CD4-positive, alpha-beta T cell treated with Interleukin-1 beta for 1 hour (primary cell): ENCODE results near the gene CHD9.
A peak's percentile ranks its signal among the peaks of the same experiment; 100 is the strongest.
"Not testable (repeated sequence)": the region's sequence is repeated elsewhere in the genome, so short reads cannot be mapped to it uniquely, and the experiment has no call there.

Experiments
- DNase-seq, 2 donors: peaks; one replicate each; pipeline ENCODE4 v3.0.0-alpha.2; 2020 to 2022

CHD9 gene, protein sequence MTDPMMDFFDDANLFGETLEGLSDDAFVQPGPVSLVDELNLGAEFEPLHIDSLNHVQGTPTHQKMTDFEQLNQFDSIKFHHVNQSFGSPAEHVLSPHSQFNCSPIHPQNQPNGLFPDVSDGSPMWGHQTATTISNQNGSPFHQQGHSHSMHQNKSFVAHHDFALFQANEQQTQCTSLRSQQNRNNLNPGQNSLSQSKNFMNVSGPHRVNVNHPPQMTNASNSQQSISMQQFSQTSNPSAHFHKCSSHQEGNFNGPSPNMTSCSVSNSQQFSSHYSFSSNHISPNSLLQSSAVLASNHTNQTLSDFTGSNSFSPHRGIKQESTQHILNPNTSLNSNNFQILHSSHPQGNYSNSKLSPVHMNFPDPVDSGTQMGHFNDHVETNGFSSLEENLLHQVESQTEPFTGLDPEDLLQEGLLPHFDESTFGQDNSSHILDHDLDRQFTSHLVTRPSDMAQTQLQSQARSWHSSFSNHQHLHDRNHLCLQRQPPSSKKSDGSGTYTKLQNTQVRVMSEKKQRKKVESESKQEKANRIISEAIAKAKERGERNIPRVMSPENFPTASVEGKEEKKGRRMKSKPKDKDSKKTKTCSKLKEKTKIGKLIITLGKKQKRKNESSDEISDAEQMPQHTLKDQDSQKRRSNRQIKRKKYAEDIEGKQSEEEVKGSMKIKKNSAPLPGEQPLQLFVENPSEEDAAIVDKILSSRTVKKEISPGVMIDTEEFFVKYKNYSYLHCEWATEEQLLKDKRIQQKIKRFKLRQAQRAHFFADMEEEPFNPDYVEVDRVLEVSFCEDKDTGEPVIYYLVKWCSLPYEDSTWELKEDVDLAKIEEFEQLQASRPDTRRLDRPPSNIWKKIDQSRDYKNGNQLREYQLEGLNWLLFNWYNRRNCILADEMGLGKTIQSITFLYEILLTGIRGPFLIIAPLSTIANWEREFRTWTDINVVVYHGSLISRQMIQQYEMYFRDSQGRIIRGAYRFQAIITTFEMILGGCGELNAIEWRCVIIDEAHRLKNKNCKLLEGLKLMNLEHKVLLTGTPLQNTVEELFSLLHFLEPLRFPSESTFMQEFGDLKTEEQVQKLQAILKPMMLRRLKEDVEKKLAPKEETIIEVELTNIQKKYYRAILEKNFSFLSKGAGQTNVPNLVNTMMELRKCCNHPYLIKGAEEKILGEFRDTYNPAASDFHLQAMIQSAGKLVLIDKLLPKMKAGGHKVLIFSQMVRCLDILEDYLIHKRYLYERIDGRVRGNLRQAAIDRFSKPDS (N-terminal part only)

GRCh38 chr16:53054670-53055485 is at the start of gene CHD9:
TSS of gene CHD9 (plus strand) at chr16:53054991. CDS start at chr16:53156090, 101,099 bp downstream.
- peak; percentile 76 to 78 for DNase-seq

DNA sequence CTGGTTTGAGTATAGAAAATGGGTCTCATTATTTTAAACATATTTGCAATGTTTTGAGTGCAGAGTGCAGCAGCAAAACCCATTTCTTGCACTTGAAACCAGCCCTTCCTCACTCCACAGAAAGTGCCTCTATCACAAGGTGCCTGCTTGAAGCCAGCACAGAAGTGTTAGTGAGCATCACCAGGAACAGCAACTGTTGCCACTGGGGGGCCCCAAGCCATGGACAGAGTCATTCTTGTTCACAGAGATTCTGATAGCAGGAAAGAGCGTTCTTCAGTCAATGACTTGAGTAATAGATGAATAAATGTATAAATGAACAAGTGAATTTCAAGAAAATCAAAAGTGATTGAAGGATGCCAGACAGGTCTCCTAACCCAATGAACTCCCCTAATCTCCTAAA is 47.7 kb upstream of the CHD9 start:
- DNase-seq, result no peak

- DNase-seq, result no peak
These were observed 40.5 kb upstream of the CHD9 start for GRCh38 chr16:53014287-53014686.

GRCh38 chr16:53018834-53019416 is 35.9 kb upstream of the CHD9 start:
- no peak for DNase-seq

DNA sequence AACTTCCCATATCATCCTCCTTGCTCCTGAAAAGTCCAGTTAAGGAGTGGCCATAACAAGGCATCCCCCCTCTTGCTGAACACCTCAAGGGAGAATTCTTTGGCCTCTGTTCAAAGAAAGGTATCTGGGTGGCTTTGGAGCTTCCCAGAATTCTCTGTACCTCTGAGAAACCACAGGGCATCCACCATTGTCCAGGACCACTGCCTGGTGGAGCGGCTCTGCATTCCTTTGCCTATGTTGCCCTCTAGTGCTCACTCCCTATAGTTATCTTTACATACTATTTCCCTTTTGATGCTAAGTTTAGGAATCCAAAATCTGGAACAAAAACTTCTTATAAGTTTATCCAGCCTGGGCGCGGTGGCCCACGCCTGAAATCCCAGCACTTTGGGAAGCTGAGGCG is 32.4 kb upstream of the CHD9 start:
- no peak for DNase-seq

GRCh38 chr16:53024045-53024444 is 30.7 kb upstream of the CHD9 start:
- DNase-seq, result no peak

GRCh38 chr16:53029971-53030370 is 24.8 kb upstream of the CHD9 start:
- no peak for DNase-seq

DNA sequence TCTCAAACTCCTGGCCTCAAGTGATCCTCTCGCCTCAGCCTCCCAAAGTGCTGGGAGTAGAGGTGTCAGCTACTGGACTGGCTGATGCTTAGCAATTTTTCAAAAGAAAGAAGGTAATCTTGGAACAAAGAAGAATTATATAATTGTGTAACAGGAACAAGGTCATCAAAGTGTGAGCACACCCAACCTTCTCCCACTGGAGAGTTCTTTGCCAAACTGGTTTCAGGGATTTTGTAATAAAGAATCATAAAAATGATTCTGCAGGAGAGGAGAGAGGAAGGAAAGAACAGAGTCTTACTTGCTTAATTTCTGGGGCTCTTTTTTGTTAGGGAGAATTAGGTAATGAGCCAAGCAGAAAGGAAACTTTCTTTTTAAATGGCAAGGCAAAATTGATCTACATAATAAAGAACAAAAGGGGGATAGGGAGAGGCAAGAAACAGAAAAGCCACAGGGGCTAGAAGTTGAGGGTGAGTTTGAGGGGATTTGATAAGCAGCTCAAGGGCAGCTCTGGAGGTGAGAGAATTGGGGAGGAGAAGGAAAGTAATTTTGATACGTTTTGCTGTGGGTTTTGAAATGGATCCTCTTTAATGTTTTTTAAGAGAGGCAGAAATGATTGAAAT is 23.4 kb upstream of the CHD9 start:
- no peak for DNase-seq

- DNase-seq, result no peak
These were observed 20.5 kb upstream of the CHD9 start for GRCh38 chr16:53034306-53034705.

DNA sequence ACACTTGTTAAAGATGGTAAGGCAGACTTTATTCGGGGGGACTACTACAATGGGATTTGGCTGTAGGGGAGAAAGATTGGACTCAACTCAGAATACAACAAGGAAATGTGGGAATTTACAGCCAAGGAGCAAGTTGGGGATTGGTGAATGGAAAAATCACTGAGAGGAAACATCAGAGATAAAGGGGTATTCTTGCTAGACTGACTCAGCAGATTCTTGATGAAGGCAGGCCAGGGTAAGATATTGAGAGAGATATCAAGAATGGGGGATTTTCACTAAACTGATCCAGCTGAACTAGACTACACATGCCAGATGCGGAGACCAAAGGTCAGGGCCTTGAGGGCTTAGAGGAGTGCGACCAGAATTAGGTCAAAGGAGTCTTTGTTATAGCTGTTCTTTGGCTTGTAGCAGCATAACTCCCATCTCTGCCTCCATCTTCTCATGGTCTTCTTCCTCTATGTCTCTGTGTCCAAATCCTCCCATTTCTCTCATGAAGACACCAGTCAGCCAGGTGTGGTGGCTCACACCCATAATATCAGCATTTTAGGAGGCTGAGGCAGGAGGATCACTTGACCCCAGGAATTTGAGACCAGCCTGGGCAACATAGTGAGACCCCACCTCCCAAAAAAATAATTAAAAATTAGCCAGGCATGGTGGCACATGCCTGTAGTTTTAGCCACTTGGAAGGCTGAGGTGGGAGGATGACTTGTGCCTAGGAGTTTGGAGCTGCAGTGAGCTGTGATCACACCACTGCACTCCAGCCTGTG is 19.4 kb upstream of the CHD9 start:
- no peak for DNase-seq

DNA sequence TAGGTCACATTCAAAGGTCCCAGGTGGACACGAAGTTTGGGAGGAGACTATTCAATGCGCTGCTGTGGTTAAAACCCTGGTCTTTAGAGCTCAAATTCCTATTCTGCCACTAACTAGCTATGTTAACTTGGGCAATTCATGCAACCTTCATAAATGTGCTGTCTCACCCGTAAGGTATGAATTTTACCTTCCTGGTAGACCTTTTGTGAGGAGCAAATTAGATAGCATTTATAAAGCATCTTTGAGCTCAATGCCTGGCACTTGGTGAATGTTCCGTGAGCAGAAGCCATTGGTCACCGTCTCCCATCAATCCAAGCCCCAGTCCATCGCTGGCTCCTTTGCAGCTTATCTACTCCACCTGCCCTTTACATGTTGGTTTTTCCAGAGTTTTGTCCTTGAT is 18.7 kb upstream of the CHD9 start:
- no peak for DNase-seq

DNA sequence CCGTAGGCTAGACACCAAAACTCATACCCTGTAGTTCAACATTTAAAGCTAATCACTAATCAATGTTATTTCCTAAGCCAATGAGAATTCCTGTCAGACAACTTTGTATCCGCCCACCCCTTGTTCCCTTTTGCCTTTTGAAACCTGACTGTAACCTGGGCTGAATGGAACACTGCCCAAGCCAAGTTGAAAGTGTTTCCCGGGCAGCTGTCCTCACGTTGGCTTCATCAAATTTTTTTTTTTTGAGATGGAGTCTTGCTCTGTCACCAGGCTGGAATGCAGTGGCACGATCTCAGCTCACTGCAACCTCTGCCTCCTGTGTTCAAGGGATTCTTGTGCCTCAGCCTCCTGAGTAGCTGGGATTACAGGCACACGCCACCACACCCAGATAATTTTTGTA is 18.1 kb upstream of the CHD9 start:
- not testable (repeated sequence) for DNase-seq

- DNase-seq, result no peak
These were observed 14.0 kb upstream of the CHD9 start for GRCh38 chr16:53040788-53041187.

GRCh38 chr16:53041320-53042051 is 13.3 kb upstream of the CHD9 start:
- DNase-seq, result no peak

- DNase-seq, result no peak
These were observed 12.5 kb upstream of the CHD9 start for GRCh38 chr16:53042235-53042701.

- DNase-seq, result no peak
These were observed 11.4 kb upstream of the CHD9 start for GRCh38 chr16:53043428-53043831.

GRCh38 chr16:53043986-53044601 is 10.7 kb upstream of the CHD9 start:
- DNase-seq, result no peak

DNA sequence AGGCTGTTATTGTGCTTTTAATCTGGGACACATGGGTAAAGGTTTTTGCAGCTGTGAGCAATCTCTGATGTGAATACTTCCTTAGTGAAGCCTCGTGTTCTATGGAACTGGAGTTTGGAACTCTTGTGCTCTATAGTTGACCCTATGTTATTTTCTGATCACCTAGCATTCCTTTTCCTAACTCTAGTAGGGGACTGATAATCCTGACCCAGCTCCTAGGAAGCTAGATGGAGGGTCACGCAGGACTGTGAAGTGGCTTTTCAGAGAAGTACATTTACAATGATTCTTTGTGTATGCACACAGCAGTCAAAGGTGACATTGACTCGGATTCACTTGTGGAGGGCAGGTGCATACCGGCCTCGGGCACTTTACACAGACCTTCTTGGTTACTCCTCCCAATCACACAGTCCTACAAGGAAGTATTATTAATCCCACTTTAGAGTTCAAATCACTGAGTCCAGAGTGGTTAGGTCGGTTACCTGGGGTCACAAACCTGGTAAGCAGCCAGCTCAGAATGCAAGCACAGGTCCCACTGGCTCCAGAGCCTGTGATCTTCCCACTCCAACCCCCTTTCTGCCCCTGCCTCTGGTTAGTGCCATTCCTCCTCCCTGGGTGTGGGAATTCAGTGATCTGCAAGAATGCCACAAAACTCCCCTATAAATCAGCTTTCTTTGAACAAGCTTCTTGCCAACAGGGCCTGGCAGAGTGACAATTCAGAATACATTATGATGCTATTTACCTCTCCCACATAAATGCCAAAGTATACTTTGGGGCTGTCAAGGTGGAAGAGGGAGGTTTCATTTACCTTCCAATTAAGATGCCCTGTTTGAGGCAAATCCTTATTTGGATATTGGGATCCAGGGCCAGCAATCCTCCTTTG is 9.2 kb upstream of the CHD9 start:
- DNase-seq, result no peak
